ENCODE measurements around the gene CCDC24. TPM values are rescaled to one million over a fixed set of nuclear protein-coding genes. Genes with fewer than 3 reads are reported as not detected.

Gene CCDC24
- total and polyA plus RNA-seq, 8 donors, result 3.9 to 45.9 (median 6.5) TPM

- intact Hi-C loops (cut with DNase I), result no loop called here
- no peak for FAIRE-seq
- 61 to 65% methylated on average over 19 of the region's 19 CpGs for WGBS, 2 donors
- peak in 2 of 6 donors; percentile 53 to 74 for DNase-seq
- Histone ChIP-seq H3K4me1 (peaks cover 0 to 12% (median 5%) of the 10 kb centered on the region in 3 donors), H3K36me3 (no peaks in the 10 kb centered on the region), H3K4me3 (peak overlapping the region in 3 of 4 donors; percentile 57 to 87 (median 63)), H3K27me3 (no peaks in the 10 kb centered on the region), H3K9me3 (no peaks in the 10 kb centered on the region), H3K27ac (peak overlapping the region; percentile 73 to 89 (median 84))
- ATAC-seq, result peak in 1 of 4 donors; percentile 1
- TF ChIP-seq, protein P1, sequence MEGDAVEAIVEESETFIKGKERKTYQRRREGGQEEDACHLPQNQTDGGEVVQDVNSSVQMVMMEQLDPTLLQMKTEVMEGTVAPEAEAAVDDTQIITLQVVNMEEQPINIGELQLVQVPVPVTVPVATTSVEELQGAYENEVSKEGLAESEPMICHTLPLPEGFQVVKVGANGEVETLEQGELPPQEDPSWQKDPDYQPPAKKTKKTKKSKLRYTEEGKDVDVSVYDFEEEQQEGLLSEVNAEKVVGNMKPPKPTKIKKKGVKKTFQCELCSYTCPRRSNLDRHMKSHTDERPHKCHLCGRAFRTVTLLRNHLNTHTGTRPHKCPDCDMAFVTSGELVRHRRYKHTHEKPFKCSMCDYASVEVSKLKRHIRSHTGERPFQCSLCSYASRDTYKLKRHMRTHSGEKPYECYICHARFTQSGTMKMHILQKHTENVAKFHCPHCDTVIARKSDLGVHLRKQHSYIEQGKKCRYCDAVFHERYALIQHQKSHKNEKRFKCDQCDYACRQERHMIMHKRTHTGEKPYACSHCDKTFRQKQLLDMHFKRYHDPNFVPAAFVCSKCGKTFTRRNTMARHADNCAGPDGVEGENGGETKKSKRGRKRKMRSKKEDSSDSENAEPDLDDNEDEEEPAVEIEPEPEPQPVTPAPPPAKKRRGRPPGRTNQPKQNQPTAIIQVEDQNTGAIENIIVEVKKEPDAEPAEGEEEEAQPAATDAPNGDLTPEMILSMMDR (IDR thresholded peaks at IDR 0.05), result no peak
Measured at GRCh38 chr1:43990271-43991199, 864 bp upstream of the CCDC24 start.

GRCh38 chr1:43991200-43991475 is 261 bp upstream of the CCDC24 start:
- peak in 1 of 4 donors; percentile 34 for ATAC-seq
- 0 to 1% methylated on average over 10 of the region's 10 CpGs for WGBS, 2 donors

DNA sequence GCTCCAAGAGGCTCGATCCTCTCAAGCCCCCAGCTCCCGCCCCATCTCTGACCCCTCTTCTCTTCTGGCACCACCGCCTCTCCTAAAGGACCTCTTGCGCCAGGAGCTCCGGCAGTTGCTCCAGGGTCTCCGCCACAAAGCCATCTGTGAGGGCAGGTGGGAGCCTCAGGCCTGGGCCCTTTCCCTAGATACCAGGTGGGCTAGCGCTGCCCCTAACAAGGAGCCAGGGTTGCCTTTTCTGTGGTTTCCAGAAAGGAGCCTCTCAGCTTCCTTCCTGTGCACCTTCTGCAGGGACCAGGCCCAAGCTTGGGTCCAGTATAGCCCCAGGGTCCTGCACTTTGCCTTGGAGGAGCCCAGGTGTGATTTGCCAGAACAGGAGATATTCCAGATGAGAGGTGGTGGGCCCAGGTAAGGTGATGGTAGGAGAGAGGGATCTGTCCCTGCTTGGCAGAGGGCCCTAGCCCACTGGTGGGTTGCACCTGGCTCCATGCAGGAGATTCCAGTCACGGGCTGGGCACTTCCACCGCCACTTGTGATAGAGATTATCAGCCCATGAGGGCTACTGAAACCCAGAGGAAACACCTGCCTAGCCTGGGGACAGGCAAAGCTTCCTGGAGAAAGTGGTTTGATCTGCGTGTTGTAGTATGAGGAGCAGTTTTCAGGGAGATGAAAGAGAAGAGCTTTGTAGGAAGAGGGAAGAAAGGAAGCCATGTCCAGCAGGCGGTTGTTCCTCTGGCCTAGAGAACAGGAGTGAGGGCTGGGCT is 1.0 kb downstream of the CCDC24 start:
- FAIRE-seq (no peak), ATAC-seq (peak in 1 of 4 donors; percentile 0), DNase-seq (peak in 1 of 6 donors; percentile 38)
- peak overlapping the region; percentile 73 to 89 (median 84) for H3K27ac ChIP-seq
- H3K4me1 ChIP-seq, result peaks cover 0 to 12% (median 5%) of the 10 kb centered on the region in 3 donors
- H3K9me3 ChIP-seq, result no peaks in the 10 kb centered on the region
- no peaks in the 10 kb centered on the region for H3K36me3 ChIP-seq
- peak overlapping the region; percentile 57 to 87 (median 64) for H3K4me3 ChIP-seq
- WGBS, 2 donors, result 34 to 37% methylated on average over 11 of the region's 11 CpGs
- intact Hi-C loops (cut with DNase I), result no loop called here
- no peaks in the 10 kb centered on the region for H3K27me3 ChIP-seq
- TF ChIP-seq, protein P1 (IDR thresholded peaks at IDR 0.05), result no peak

More at GRCh38 chr1:43991200-43991475, 261 bp upstream of the CCDC24 start:
- H3K27ac ChIP-seq, result peak overlapping the region; percentile 73 to 89 (median 84)
- DNase-seq (no peak), FAIRE-seq (no peak)
- peak overlapping the region; percentile 57 to 87 (median 64) for H3K4me3 ChIP-seq
- H3K9me3 ChIP-seq, result no peaks in the 10 kb centered on the region
- intact Hi-C loops (cut with DNase I), result no loop called here
- H3K27me3 ChIP-seq, result no peaks in the 10 kb centered on the region
- TF ChIP-seq, protein P1 (IDR thresholded peaks at IDR 0.05), result no peak
- H3K4me1 ChIP-seq, result peaks cover 0 to 12% (median 5%) of the 10 kb centered on the region in 3 donors
- no peaks in the 10 kb centered on the region for H3K36me3 ChIP-seq

GRCh38 chr1:43993206-43993914 is 2.0 kb downstream of the CCDC24 start:
- H3K27ac ChIP-seq, result no peak overlapping the region
- no peak for FAIRE-seq
- no peak overlapping the region for H3K4me3 ChIP-seq
- TF ChIP-seq, protein P1 (IDR thresholded peaks at IDR 0.05), result no peak
- WGBS, 2 donors, result 91 to 95% methylated on average over 9 of the region's 9 CpGs
- ATAC-seq, result no peak
- peaks cover 0 to 12% (median 5%) of the 10 kb centered on the region in 3 donors for H3K4me1 ChIP-seq
- no peaks in the 10 kb centered on the region for H3K36me3 ChIP-seq
- intact Hi-C loops (cut with DNase I), result no loop called here
- no peaks in the 10 kb centered on the region for H3K9me3 ChIP-seq
- no peak for DNase-seq
- H3K27me3 ChIP-seq, result no peaks in the 10 kb centered on the region

Measured in pancreas (tissue), 10 donors.